DMS53 treated with DMSO at 0.1 percent for 48 hours (cell line): ENCODE measurements around the gene GABRB1.

Experiments used
- DNase-seq: peaks from one replicate; lab custom pipeline; 2025; ENCODE audit not compliant: unreplicated experiment; lab: John Stamatoyannopoulos, UW

GABRB1 gene

DNA sequence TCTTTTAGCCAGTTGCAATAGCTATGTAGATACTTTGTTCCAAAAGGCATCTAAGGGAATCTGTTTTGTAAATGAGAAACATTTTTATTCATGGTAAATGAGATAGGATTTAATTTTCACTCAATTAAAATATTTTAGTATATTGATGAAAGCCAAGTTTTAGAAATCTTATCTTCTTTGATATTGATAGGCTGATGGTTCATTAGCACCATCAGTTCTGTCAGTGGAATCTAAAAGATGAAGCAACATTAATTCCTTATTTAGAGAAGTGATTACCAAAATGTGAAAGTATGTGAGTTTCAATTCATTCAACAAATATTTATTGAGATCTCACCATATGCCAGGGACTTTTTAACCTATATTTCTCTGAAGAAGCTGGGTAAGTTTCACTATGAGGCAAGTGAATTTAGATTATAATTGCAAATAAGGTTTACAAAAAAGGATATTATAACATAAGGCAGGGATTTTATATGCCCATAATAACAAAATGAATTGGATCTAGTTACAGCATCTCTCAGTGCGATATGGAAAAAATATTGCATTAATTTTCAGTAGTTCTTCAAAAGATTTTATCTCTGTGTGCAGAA, 79.3 kb downstream of the GABRB1 start:
- no peak for DNase-seq

DNA sequence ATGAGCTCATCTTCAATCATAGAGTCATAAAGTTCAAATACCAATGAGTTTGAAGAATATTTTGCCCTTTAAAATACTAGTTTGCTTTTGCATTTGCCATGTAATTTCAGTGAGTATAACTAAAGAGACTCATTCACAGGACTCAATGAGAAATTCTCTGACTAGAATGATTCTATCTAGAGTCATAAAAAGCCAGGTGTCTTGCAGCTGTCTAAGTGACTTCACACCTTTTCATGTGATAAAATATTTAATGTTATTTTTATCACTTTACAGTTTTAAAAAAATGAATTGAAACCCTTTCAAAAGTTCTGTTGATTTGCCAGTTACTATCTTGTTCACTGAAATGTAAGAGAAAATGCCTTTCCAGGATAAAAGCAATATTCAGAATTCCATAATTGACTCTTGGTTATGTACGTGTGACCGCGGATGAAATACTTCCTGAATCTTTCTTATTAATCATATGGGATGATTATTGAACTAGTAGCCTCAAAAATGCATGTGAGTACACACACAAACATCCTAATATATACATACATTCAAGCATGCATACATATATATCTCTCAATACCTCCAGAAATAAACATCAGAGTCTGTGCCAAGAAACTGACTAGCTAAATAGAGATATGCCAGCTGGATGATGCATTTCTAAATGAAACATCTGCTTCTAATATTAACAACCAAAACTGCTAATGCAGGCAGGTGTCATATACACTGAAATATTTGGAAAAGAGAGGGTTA, 87.0 kb downstream of the GABRB1 start:
- DNase-seq, result no peak

DNA sequence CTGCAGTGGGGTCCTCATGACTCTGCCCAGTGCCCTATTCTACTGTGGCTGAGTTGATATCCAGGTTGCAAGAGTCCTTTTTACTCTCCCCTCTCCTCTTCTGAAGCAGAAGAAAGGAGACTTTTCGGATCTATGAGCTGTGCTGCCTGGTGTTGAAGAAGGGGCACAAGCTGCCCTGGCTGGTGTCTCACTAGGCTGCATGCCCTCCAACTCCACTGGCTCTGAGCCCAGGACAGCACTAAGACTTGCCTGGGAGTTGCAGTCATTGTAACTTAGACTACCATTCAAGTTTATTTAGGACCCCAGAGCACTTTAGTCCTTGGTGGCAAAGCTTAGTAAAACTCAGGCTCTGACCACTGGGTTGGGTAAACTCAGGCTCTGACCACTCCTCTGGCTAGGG, 89.4 kb downstream of the GABRB1 start:
- DNase-seq, result no peak

DNA sequence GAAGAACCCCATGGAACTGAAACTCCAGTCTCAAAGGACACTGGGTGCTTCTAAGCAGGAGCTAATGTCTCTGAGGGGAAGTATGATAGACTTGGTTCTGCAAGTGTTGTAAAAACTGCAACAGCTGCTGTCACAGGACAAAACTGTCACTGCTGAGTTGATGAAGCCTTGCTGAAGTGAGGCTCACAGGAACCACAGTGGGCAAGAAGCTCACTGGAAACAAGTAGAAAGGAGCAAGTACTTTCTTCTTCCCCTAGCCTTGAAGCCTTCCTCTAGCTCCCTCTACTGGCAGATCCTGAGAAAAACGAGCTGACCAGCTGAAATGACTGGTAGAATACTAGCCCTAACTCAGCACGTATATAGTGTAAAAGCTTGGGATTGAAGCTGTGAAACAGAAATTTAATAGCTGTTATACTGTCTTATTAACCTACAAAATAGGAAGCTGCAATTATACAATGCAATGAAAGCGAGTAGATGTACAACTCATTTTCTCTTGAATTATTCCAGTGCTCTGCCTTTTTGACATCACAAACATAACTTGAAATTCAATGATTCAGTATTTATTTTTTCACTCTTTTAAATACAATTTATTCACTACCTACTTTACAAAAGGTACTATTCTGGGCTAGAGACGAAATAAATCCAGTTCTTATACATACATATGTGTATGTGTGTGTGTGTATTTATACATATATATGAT, 91.4 kb downstream of the GABRB1 start:
- DNase-seq, result peak; percentile 79

GRCh38 chr4:47128991-47129390, 97.6 kb downstream of the GABRB1 start:
- DNase-seq, result no peak

- no peak for DNase-seq
Observed at GRCh38 chr4:47135210-47135609, 103.8 kb downstream of the GABRB1 start.

GRCh38 chr4:47143261-47143660, 111.9 kb downstream of the GABRB1 start:
- no peak for DNase-seq

- peak; percentile 57 for DNase-seq
Observed at GRCh38 chr4:47145630-47146029, 114.3 kb downstream of the GABRB1 start.

- no peak for DNase-seq
Observed at GRCh38 chr4:47154816-47155370, 123.5 kb downstream of the GABRB1 start.

DNA sequence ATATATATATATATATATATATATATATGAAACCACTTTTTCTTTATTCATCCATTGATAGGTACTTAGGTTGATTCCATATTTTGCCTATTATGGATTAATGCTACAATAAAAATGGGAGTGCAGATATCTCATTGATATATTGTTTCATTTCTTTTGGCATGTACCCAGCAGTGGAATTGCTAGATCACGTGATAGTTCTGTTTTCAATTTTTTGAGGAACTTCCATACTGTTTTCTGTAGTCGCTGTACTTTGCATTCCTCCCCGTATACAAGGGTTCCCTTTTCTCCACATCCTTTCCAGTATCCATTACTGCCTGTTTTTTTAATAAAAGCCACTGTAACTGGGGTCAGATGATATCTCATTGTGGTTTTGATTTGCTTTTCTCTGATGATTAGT, 124.6 kb downstream of the GABRB1 start:
- no peak for DNase-seq

DNA sequence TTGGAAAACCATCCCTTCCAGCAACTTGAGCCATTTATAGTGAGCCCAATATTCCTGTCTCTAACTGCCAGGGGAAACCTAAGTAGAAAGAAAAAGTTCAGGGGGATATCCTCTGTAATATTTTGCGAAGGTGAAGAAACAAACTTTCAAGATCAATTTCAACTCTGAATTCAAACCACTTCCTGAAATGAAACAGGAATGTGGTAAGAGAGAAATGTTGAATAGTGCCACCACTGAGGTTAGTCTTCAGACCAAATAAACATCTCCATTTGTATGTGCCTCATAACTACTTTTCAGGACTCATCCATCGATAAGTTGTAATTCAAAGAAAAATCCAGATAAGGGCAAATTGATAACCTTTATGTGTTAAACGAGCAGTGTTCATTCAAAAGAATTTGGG, 128.7 kb downstream of the GABRB1 start:
- DNase-seq, result no peak

DNA sequence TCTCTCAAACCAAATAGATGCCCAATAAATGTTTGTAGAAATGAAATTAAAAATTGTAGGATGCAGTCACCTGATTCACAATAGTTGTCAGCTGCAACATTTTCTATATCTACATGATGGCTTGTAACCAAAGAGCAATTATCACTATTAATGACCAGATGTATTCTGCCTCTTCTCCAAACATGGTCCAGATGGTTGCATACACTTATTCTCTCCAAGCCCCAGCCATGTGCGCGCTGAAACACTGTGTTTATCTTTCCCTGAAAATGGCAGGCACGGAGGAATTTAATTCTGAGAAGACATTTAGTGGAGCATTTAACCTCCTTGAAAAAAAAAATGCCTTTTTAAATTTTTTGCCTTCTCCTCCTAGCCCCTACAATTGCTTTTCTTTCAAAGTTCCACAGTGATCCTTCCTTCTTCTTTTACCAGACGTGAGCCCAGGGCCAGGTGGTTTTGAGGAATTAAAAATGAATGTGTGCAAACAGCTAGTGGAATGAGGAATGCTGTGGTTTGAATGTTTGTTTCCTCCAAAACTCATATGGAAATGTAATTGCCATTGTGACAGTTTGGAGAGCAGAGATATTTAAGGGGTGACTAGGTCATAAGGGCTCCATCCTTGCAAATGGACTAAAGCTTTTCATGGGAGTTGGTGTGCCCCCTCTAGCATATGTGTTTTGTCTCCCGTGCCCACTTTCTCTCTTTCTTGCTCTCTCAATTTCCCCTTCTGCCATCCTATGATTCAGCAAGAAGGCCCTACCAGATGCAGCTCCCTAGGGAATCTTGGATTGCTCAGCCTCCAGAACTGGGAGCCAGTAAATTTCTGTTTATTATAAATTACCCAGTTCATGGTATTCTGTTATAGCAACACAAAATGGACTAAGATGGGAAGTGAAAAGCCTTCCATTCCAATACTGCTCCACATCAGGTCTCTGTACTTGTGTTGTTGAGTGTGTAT, 136.0 kb downstream of the GABRB1 start:
- DNase-seq, result no peak

DNA sequence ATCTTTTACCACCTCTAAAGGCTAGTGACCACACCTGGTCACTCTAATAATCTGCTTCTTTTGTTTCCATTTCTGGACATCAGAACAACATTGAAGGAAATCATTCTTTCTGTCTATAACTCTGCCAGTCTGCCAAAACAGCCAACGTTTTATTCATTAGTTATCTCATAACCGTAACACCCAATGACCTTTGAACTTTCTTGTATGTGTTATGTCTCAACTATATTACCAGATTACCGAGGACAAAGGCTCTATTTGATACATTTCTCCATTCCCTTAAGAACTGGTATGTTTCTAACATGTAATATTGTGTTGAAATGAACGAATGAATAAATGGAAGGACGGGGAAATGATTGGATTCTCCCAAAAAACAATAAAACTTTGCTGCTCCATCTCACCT, 152.7 kb downstream of the GABRB1 start:
- no peak for DNase-seq

DNA sequence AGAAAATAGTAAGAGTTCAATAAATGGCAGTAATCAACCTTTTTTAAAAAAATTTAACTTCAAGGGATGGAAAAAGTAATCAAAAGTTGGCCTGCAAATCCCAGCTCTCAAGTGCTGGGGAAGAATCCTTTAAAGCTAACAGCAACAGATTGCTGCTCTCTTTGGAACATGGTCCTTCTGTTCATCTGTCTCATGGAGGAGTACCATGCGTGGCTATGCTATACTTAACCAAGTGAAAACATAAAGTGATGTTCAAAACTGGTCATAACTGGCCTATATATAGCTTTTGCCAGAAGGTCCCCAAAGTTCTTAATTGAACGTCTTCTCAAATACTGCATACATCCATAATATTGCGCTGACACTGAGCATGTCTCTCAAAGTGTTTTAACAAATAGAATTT, 154.4 kb downstream of the GABRB1 start:
- DNase-seq, result no peak

- no peak for DNase-seq
Observed at GRCh38 chr4:47187608-47188007, 156.2 kb downstream of the GABRB1 start.

- no peak for DNase-seq
Observed at GRCh38 chr4:47193179-47193578, 161.8 kb downstream of the GABRB1 start.

DNA sequence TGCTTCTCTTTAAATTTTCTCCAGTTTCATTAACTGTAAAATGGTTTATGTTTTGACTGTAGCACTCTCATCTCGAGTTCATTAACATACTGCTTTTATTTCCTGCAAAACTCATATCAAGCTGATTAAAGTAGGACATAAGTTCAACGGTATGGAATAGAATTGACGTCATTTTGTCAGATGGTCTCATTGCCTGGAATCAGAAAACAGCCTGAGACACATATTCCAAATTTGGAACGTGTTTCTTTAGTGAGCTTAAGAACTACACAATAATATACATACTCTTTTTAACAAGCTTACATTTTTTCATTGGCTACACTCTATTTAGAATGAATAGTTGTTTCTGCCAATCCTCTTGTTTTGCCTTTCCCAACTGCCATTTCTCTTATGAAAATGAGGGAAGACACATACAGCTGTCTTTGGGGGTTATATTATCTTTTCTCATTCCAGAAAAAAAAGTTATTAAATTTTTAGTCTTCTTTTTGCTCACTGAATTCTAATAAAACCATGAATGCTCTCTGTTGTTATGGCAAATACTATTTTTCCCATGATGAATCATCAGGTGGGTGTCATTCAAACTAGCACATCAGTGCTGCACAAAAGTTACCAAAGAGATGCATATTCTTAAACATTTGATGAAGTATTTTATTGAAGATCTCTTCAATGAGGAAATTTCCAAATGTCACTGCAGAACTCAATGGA, 162.8 kb downstream of the GABRB1 start:
- DNase-seq, result no peak

- no peak for DNase-seq
Observed at GRCh38 chr4:47195706-47196105, 164.3 kb downstream of the GABRB1 start.

- DNase-seq, result no peak
Observed at GRCh38 chr4:47198791-47199190, 167.4 kb downstream of the GABRB1 start.

GRCh38 chr4:47203593-47203992, 172.2 kb downstream of the GABRB1 start:
- no peak for DNase-seq
